ENCODE data around the gene KCNN1.

KCNN1 gene

GRCh38 chr19:17968362-17968761 is 1.5 kb downstream of the KCNN1 start:
- peaks cover 18 to 19% of the 10 kb centered on the region in 2 donors for H3K27me3 ChIP-seq (ENCODE audit: control insufficient read depth in 2 of 2, insufficient read depth in 2 of 2, low read length in 2 of 2)
- H3K9ac ChIP-seq (ENCODE audit: low read depth in 1 of 2, low read length in 2 of 2) = no peak overlapping the region
- H3K4me3 ChIP-seq (ENCODE audit: low read length in 2 of 2) = no peak overlapping the region
- H3K27ac ChIP-seq (ENCODE audit: low read depth in 2 of 2, low read length in 2 of 2) = no peak overlapping the region
- no peaks in the 10 kb centered on the region for H3K36me3 ChIP-seq (ENCODE audit: control insufficient read depth in 2 of 2, insufficient read depth in 2 of 2, low read length in 2 of 2)
- no peaks in the 10 kb centered on the region for H3K9me3 ChIP-seq (ENCODE audit: control insufficient read depth in 2 of 2, low read length in 2 of 2)
- no peaks in the 10 kb centered on the region for H3K4me1 ChIP-seq (ENCODE audit: control insufficient read depth in 2 of 2, insufficient read depth in 2 of 2, low read length in 2 of 2)

GRCh38 chr19:17969096-17969792 is 2.3 kb downstream of the KCNN1 start:
- Histone ChIP-seq H3K4me1 (ENCODE audit: control insufficient read depth in 2 of 2, insufficient read depth in 2 of 2, low read length in 2 of 2) (no peaks in the 10 kb centered on the region), H3K9ac (ENCODE audit: low read depth in 1 of 2, low read length in 2 of 2) (no peak overlapping the region), H3K27me3 (ENCODE audit: control insufficient read depth in 2 of 2, insufficient read depth in 2 of 2, low read length in 2 of 2) (peaks cover 15 to 19% of the 10 kb centered on the region in 2 donors), H3K4me3 (ENCODE audit: low read length in 2 of 2) (no peak overlapping the region), H3K9me3 (ENCODE audit: control insufficient read depth in 2 of 2, low read length in 2 of 2) (no peaks in the 10 kb centered on the region), H3K27ac (ENCODE audit: low read depth in 2 of 2, low read length in 2 of 2) (no peak overlapping the region), H3K36me3 (ENCODE audit: control insufficient read depth in 2 of 2, insufficient read depth in 2 of 2, low read length in 2 of 2) (no peaks in the 10 kb centered on the region)

- Histone ChIP-seq H3K4me1 (ENCODE audit: control insufficient read depth in 2 of 2, insufficient read depth in 2 of 2, low read length in 2 of 2) (no peaks in the 10 kb centered on the region), H3K4me3 (ENCODE audit: low read length in 2 of 2) (no peak overlapping the region), H3K9ac (ENCODE audit: low read depth in 1 of 2, low read length in 2 of 2) (no peak overlapping the region), H3K36me3 (ENCODE audit: control insufficient read depth in 2 of 2, insufficient read depth in 2 of 2, low read length in 2 of 2) (no peaks in the 10 kb centered on the region), H3K27ac (ENCODE audit: low read depth in 2 of 2, low read length in 2 of 2) (no peak overlapping the region), H3K27me3 (ENCODE audit: control insufficient read depth in 2 of 2, insufficient read depth in 2 of 2, low read length in 2 of 2) (peaks cover 5 to 7% of the 10 kb centered on the region in 2 donors), H3K9me3 (ENCODE audit: control insufficient read depth in 2 of 2, low read length in 2 of 2) (no peaks in the 10 kb centered on the region)
These were observed 5.3 kb downstream of the KCNN1 start for GRCh38 chr19:17972230-17972629.

- H3K27ac ChIP-seq (ENCODE audit: low read depth in 2 of 2, low read length in 2 of 2) = no peak overlapping the region
- no peak overlapping the region for H3K9ac ChIP-seq (ENCODE audit: low read depth in 1 of 2, low read length in 2 of 2)
- peaks cover 0 to under 1% of the 10 kb centered on the region in 2 donors for H3K27me3 ChIP-seq (ENCODE audit: control insufficient read depth in 2 of 2, insufficient read depth in 2 of 2, low read length in 2 of 2)
- no peaks in the 10 kb centered on the region for H3K9me3 ChIP-seq (ENCODE audit: control insufficient read depth in 2 of 2, low read length in 2 of 2)
- H3K36me3 ChIP-seq (ENCODE audit: control insufficient read depth in 2 of 2, insufficient read depth in 2 of 2, low read length in 2 of 2) = no peaks in the 10 kb centered on the region
- no peaks in the 10 kb centered on the region for H3K4me1 ChIP-seq (ENCODE audit: control insufficient read depth in 2 of 2, insufficient read depth in 2 of 2, low read length in 2 of 2)
- H3K4me3 ChIP-seq (ENCODE audit: low read length in 2 of 2) = no peak overlapping the region
These were observed 6.9 kb downstream of the KCNN1 start for GRCh38 chr19:17973759-17974158.

GRCh38 chr19:17974551-17974950 is 7.6 kb downstream of the KCNN1 start:
- H3K27ac ChIP-seq (ENCODE audit: low read depth in 2 of 2, low read length in 2 of 2) = no peak overlapping the region
- H3K36me3 ChIP-seq (ENCODE audit: control insufficient read depth in 2 of 2, insufficient read depth in 2 of 2, low read length in 2 of 2) = no peaks in the 10 kb centered on the region
- H3K4me3 ChIP-seq (ENCODE audit: low read length in 2 of 2) = no peak overlapping the region
- no peak overlapping the region for H3K9ac ChIP-seq (ENCODE audit: low read depth in 1 of 2, low read length in 2 of 2)
- H3K4me1 ChIP-seq (ENCODE audit: control insufficient read depth in 2 of 2, insufficient read depth in 2 of 2, low read length in 2 of 2) = no peaks in the 10 kb centered on the region
- no peaks in the 10 kb centered on the region for H3K9me3 ChIP-seq (ENCODE audit: control insufficient read depth in 2 of 2, low read length in 2 of 2)
- no peaks in the 10 kb centered on the region for H3K27me3 ChIP-seq (ENCODE audit: control insufficient read depth in 2 of 2, insufficient read depth in 2 of 2, low read length in 2 of 2)

- no peak overlapping the region for H3K9ac ChIP-seq (ENCODE audit: low read depth in 1 of 2, low read length in 2 of 2)
- H3K36me3 ChIP-seq (ENCODE audit: control insufficient read depth in 2 of 2, insufficient read depth in 2 of 2, low read length in 2 of 2) = no peaks in the 10 kb centered on the region
- H3K27ac ChIP-seq (ENCODE audit: low read depth in 2 of 2, low read length in 2 of 2) = no peak overlapping the region
- no peak overlapping the region for H3K4me3 ChIP-seq (ENCODE audit: low read length in 2 of 2)
- H3K4me1 ChIP-seq (ENCODE audit: control insufficient read depth in 2 of 2, insufficient read depth in 2 of 2, low read length in 2 of 2) = no peaks in the 10 kb centered on the region
- no peaks in the 10 kb centered on the region for H3K9me3 ChIP-seq (ENCODE audit: control insufficient read depth in 2 of 2, low read length in 2 of 2)
- H3K27me3 ChIP-seq (ENCODE audit: control insufficient read depth in 2 of 2, insufficient read depth in 2 of 2, low read length in 2 of 2) = no peaks in the 10 kb centered on the region
These were observed 8.1 kb downstream of the KCNN1 start for GRCh38 chr19:17975032-17975431.

GRCh38 chr19:17977021-17977420 is 10.1 kb downstream of the KCNN1 start:
- Histone ChIP-seq H3K4me1 (ENCODE audit: control insufficient read depth in 2 of 2, insufficient read depth in 2 of 2, low read length in 2 of 2) (no peaks in the 10 kb centered on the region), H3K4me3 (ENCODE audit: low read length in 2 of 2) (no peak overlapping the region), H3K27ac (ENCODE audit: low read depth in 2 of 2, low read length in 2 of 2) (no peak overlapping the region), H3K27me3 (ENCODE audit: control insufficient read depth in 2 of 2, insufficient read depth in 2 of 2, low read length in 2 of 2) (no peaks in the 10 kb centered on the region), H3K9me3 (ENCODE audit: control insufficient read depth in 2 of 2, low read length in 2 of 2) (no peaks in the 10 kb centered on the region), H3K9ac (ENCODE audit: low read depth in 1 of 2, low read length in 2 of 2) (no peak overlapping the region), H3K36me3 (ENCODE audit: control insufficient read depth in 2 of 2, insufficient read depth in 2 of 2, low read length in 2 of 2) (no peaks in the 10 kb centered on the region)

- Histone ChIP-seq H3K4me1 (ENCODE audit: control insufficient read depth in 2 of 2, insufficient read depth in 2 of 2, low read length in 2 of 2) (no peaks in the 10 kb centered on the region), H3K36me3 (ENCODE audit: control insufficient read depth in 2 of 2, insufficient read depth in 2 of 2, low read length in 2 of 2) (no peaks in the 10 kb centered on the region), H3K9ac (ENCODE audit: low read depth in 1 of 2, low read length in 2 of 2) (no peak overlapping the region), H3K27me3 (ENCODE audit: control insufficient read depth in 2 of 2, insufficient read depth in 2 of 2, low read length in 2 of 2) (no peaks in the 10 kb centered on the region), H3K9me3 (ENCODE audit: control insufficient read depth in 2 of 2, low read length in 2 of 2) (no peaks in the 10 kb centered on the region), H3K4me3 (ENCODE audit: low read length in 2 of 2) (no peak overlapping the region), H3K27ac (ENCODE audit: low read depth in 2 of 2, low read length in 2 of 2) (no peak overlapping the region)
These were observed 10.6 kb downstream of the KCNN1 start for GRCh38 chr19:17977488-17977887.

- Histone ChIP-seq H3K9me3 (ENCODE audit: control insufficient read depth in 2 of 2, low read length in 2 of 2) (no peaks in the 10 kb centered on the region), H3K36me3 (ENCODE audit: control insufficient read depth in 2 of 2, insufficient read depth in 2 of 2, low read length in 2 of 2) (no peaks in the 10 kb centered on the region), H3K9ac (ENCODE audit: low read depth in 1 of 2, low read length in 2 of 2) (no peak overlapping the region), H3K27me3 (ENCODE audit: control insufficient read depth in 2 of 2, insufficient read depth in 2 of 2, low read length in 2 of 2) (no peaks in the 10 kb centered on the region), H3K27ac (ENCODE audit: low read depth in 2 of 2, low read length in 2 of 2) (no peak overlapping the region), H3K4me1 (ENCODE audit: control insufficient read depth in 2 of 2, insufficient read depth in 2 of 2, low read length in 2 of 2) (no peaks in the 10 kb centered on the region), H3K4me3 (ENCODE audit: low read length in 2 of 2) (no peak overlapping the region)
These were observed 14.7 kb downstream of the KCNN1 start for GRCh38 chr19:17981611-17982010.

GRCh38 chr19:17982430-17982829 is 15.5 kb downstream of the KCNN1 start:
- Histone ChIP-seq H3K4me1 (ENCODE audit: control insufficient read depth in 2 of 2, insufficient read depth in 2 of 2, low read length in 2 of 2) (no peaks in the 10 kb centered on the region), H3K27me3 (ENCODE audit: control insufficient read depth in 2 of 2, insufficient read depth in 2 of 2, low read length in 2 of 2) (no peaks in the 10 kb centered on the region), H3K36me3 (ENCODE audit: control insufficient read depth in 2 of 2, insufficient read depth in 2 of 2, low read length in 2 of 2) (no peaks in the 10 kb centered on the region), H3K9me3 (ENCODE audit: control insufficient read depth in 2 of 2, low read length in 2 of 2) (no peaks in the 10 kb centered on the region), H3K27ac (ENCODE audit: low read depth in 2 of 2, low read length in 2 of 2) (no peak overlapping the region), H3K9ac (ENCODE audit: low read depth in 1 of 2, low read length in 2 of 2) (no peak overlapping the region), H3K4me3 (ENCODE audit: low read length in 2 of 2) (no peak overlapping the region)
